Measurements from ENCODE around the gene RALGAPA2. TPM values are rescaled to one million over a fixed set of nuclear protein-coding genes. Genes with fewer than 3 reads are reported as not detected.

RALGAPA2 gene
- total RNA-seq, 1 experiment from 2014 or later: 18.2 TPM

GRCh38 chr20:20395087-20395486 is 317.4 kb downstream of the RALGAPA2 start:
- H3K9me3 Mint-ChIP-seq: no peaks in the 10 kb centered on the region
- ChIA-PET POLR2A (interaction anchor here (0.7 kb wide), 1 partner anchor 244 kb away, joined by 7 read pairs; no protein-coding TSS in a partner anchor), CTCF (interaction anchor here (1.6 kb wide), 1 partner anchor 12 kb away, joined by 5 read pairs; no protein-coding TSS in a partner anchor)
- no peak for ATAC-seq
- no peak for TF ChIP-seq MYBL2 (CRISPR knock-in tag; IDR thresholded peaks at IDR 0.05)
- no peak for TF ChIP-seq SMAD3 (CRISPR knock-in tag; IDR thresholded peaks at IDR 0.05; ENCODE audit: borderline replicate concordance)
- TF ChIP-seq E2F1 (CRISPR knock-in tag; IDR thresholded peaks at IDR 0.05): no peak
- TF ChIP-seq ZNF396 (CRISPR knock-in tag; IDR thresholded peaks at IDR 0.05; ENCODE audit: borderline replicate concordance): no peak
- TF ChIP-seq SP1 (CRISPR knock-in tag; conservative IDR thresholded peaks at IDR 0.05): no peak
- no peak for TF ChIP-seq ELF4 (CRISPR knock-in tag; IDR thresholded peaks at IDR 0.05; ENCODE audit: low read depth)
- TF ChIP-seq ZNF219 (CRISPR knock-in tag; IDR thresholded peaks at IDR 0.05; ENCODE audit: borderline replicate concordance): no peak
- TF ChIP-seq PREB (CRISPR knock-in tag; IDR thresholded peaks at IDR 0.05; ENCODE audit: borderline replicate concordance): no peak
- no peak for TF ChIP-seq NR2C2 (CRISPR knock-in tag; IDR thresholded peaks at IDR 0.05)
- TF ChIP-seq ZNF138 (CRISPR knock-in tag; conservative IDR thresholded peaks at IDR 0.05): no peak
- no peak for TF ChIP-seq FOXP1 (CRISPR knock-in tag; IDR thresholded peaks at IDR 0.05; ENCODE audit: borderline replicate concordance)
- no peak for TF ChIP-seq USF1 (CRISPR knock-in tag; IDR thresholded peaks at IDR 0.05)
- TF ChIP-seq NFE2L1 (CRISPR knock-in tag; IDR thresholded peaks at IDR 0.05): no peak
- no peak for TF ChIP-seq CTCF (IDR thresholded peaks at IDR 0.05)
- H3K36me3 Mint-ChIP-seq: 0 out of 2 replicates have a peak, but pooled peaks cover 8% of the 10 kb centered on the region
- no peak overlapping the region for H3K27ac Mint-ChIP-seq
- DNase-seq (ENCODE audit: low spot score): no peak
- no peak overlapping the region for H3K4me3 Mint-ChIP-seq
- H3K4me1 Mint-ChIP-seq: peaks cover 15% of the 10 kb centered on the region
- H3K27me3 Mint-ChIP-seq (ENCODE audit: low read depth): no peaks in the 10 kb centered on the region

GRCh38 chr20:20393207-20394120 is 319.0 kb downstream of the RALGAPA2 start:
- DNase-seq (ENCODE audit: low spot score) (no peak), ATAC-seq (no peak)
- H3K4me3 Mint-ChIP-seq: no peak overlapping the region
- H3K9me3 Mint-ChIP-seq: no peaks in the 10 kb centered on the region
- CTCF ChIA-PET: no interaction called here
- no peak overlapping the region for H3K27ac Mint-ChIP-seq
- 0 out of 2 replicates have a peak, but pooled peaks cover 8% of the 10 kb centered on the region for H3K36me3 Mint-ChIP-seq
- POLR2A ChIA-PET: no interaction called here
- TF ChIP-seq ZNF423 (CRISPR knock-in tag; IDR thresholded peaks at IDR 0.05) (no peak), USF2 (CRISPR knock-in tag; IDR thresholded peaks at IDR 0.05) (no peak), ZNF512 (CRISPR knock-in tag; IDR thresholded peaks at IDR 0.05; ENCODE audit: borderline replicate concordance) (no peak), CBFB (CRISPR knock-in tag; IDR thresholded peaks at IDR 0.05; ENCODE audit: low read depth) (no peak), MYBL2 (CRISPR knock-in tag; IDR thresholded peaks at IDR 0.05) (no peak), USF1 (CRISPR knock-in tag; IDR thresholded peaks at IDR 0.05) (no peak), NFYB (CRISPR knock-in tag; conservative IDR thresholded peaks at IDR 0.05; ENCODE audit: low read depth) (no peak), NR3C1 (CRISPR knock-in tag; conservative IDR thresholded peaks at IDR 0.05; ENCODE audit: low read depth) (no peak), ZMAT4 (CRISPR knock-in tag; IDR thresholded peaks at IDR 0.05) (no peak), ELF4 (CRISPR knock-in tag; IDR thresholded peaks at IDR 0.05; ENCODE audit: low read depth) (no peak), ATF2 (CRISPR knock-in tag; IDR thresholded peaks at IDR 0.05; ENCODE audit: borderline replicate concordance, low read depth) (no peak), FOXJ3 (CRISPR knock-in tag; IDR thresholded peaks at IDR 0.05; ENCODE audit: borderline replicate concordance) (no peak)
- H3K4me1 Mint-ChIP-seq: peaks cover 15% of the 10 kb centered on the region
- no peaks in the 10 kb centered on the region for H3K27me3 Mint-ChIP-seq (ENCODE audit: low read depth)
